ENCODE data around the gene KRT79. TPM values are rescaled to one million over a fixed set of nuclear protein-coding genes. Genes with fewer than 3 reads are reported as not detected.

KRT79 gene
- total and polyA plus RNA-seq, 9 of the 15 experiments (the other 6 are each of a cell fraction or from before 2014, with no cell fraction given) = 0.03 to 2.3 (median 0.23) TPM; not detected in 2

DNA sequence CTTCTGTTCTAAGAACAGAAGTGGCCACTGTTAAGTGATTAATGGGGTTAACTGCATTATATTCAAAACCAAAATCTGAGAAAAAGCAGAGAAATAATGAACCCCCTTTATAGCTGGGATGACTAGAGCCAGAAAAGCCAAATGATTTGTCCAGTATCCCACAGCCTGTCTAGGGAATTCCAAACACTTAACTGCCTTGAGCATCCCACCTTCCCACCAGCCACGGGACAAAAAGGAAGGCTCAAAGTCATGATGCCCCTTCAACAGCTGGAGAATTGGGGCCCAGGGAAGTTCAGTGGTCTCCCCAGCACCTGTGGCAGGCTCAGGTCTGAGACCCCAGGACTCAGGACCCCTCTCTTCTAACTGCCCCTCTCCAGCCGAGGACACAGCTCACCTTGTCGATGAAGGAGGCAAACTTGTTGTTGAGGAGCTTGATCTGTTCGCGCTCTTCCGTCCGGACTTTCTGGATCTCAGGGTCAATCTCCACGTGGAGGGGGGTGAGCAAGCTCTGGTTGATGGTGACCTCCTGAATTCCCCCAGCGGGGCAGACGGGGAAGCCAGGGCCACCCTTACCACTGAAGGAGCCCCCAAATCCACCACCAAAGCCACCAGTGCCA is 20.8 kb downstream of the KRT79 start (continued):
- TF ChIP-seq, protein P1, sequence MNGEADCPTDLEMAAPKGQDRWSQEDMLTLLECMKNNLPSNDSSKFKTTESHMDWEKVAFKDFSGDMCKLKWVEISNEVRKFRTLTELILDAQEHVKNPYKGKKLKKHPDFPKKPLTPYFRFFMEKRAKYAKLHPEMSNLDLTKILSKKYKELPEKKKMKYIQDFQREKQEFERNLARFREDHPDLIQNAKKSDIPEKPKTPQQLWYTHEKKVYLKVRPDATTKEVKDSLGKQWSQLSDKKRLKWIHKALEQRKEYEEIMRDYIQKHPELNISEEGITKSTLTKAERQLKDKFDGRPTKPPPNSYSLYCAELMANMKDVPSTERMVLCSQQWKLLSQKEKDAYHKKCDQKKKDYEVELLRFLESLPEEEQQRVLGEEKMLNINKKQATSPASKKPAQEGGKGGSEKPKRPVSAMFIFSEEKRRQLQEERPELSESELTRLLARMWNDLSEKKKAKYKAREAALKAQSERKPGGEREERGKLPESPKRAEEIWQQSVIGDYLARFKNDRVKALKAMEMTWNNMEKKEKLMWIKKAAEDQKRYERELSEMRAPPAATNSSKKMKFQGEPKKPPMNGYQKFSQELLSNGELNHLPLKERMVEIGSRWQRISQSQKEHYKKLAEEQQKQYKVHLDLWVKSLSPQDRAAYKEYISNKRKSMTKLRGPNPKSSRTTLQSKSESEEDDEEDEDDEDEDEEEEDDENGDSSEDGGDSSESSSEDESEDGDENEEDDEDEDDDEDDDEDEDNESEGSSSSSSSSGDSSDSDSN (IDR thresholded peaks at IDR 0.05; ENCODE audit: borderline replicate concordance in 1 of 2, low read depth in 2 of 2, low read length in 2 of 2) = no peak
- TF ChIP-seq DNMT1 (IDR thresholded peaks at IDR 0.05) (no peak), TEAD4 (IDR thresholded peaks at IDR 0.05; ENCODE audit: low read length) (no peak), TEAD4 (CRISPR knock-in tag; IDR thresholded peaks at IDR 0.05; ENCODE audit: borderline replicate concordance) (no peak), ZNF124 (CRISPR knock-in tag; IDR thresholded peaks at IDR 0.05) (no peak), ZNF583 (CRISPR knock-in tag; IDR thresholded peaks at IDR 0.05) (no peak)

DNA sequence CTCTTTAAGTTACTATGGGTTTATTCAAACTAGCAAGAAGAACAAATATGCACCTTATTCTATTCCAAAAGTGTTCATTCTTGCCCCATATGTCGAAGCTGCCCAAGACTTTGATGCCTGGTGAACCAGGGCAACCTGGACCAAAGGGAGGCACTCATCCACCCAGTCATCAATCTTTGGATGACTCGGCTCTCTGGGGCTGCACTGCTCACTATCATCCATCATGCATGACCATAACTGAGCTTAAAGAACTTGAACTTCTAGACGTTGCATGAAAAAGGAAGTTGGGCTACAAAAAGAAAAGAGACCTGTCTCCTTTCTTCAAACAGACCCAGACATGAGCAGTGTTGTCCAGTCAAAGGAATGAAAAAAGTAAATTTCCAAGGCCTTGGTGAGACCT is 21.4 kb downstream of the KRT79 start:
- Histone ChIP-seq H3K27ac (ENCODE audit: extremely low read depth, low read depth, low read length) (no peak overlapping the region), H3K79me2 (ENCODE audit: control insufficient read depth, insufficient read depth, low read length) (no peaks in the 10 kb centered on the region), H3K9me3 (replicated peaks; ENCODE audit: control insufficient read depth, insufficient read depth, low read depth, low read length) (no peaks in the 10 kb centered on the region), H3K4me2 (ENCODE audit: insufficient read depth, low read length) (no peak overlapping the region), H3K27me3 (ENCODE audit: control insufficient read depth in 2 of 2, insufficient read depth in 2 of 2, low read length in 2 of 2) (peaks cover 28 to 53% of the 10 kb centered on the region in 2 experiments), H2AFZ (ENCODE audit: low read depth, low read length) (no peak overlapping the region), H3K9me1 (ENCODE audit: control insufficient read depth, insufficient read depth, low read length) (peaks cover 2% of the 10 kb centered on the region), H3K9ac (ENCODE audit: insufficient read depth in 1 of 2, low read depth in 2 of 2, low read length in 2 of 2) (no peak overlapping the region), H3K36me3 (ENCODE audit: control insufficient read depth, insufficient read depth, low read length) (no peaks in the 10 kb centered on the region), H3K4me1 (replicated peaks in 1 of 2; ENCODE audit: control insufficient read depth in 2 of 2, insufficient read depth in 2 of 2, low read length in 2 of 2) (no peaks in the 10 kb centered on the region; a peak in 1 of 5 replicates), H3K4me3 (no peak overlapping the region), H4K20me1 (replicated peaks; ENCODE audit: control insufficient read depth, insufficient read depth, low read length) (no peaks in the 10 kb centered on the region; the same call in none of the 2 replicates)
- BruUV-seq (replicated peaks) = no TSS peak
- TF ChIP-seq, protein P2, sequence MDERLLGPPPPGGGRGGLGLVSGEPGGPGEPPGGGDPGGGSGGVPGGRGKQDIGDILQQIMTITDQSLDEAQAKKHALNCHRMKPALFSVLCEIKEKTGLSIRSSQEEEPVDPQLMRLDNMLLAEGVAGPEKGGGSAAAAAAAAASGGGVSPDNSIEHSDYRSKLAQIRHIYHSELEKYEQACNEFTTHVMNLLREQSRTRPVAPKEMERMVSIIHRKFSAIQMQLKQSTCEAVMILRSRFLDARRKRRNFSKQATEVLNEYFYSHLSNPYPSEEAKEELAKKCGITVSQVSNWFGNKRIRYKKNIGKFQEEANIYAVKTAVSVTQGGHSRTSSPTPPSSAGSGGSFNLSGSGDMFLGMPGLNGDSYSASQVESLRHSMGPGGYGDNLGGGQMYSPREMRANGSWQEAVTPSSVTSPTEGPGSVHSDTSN (CRISPR knock-in tag; IDR thresholded peaks at IDR 0.05; ENCODE audit: low read depth) = no peak
- TF ChIP-seq, protein P2 (tag; conservative IDR thresholded peaks at IDR 0.05; ENCODE audit: low read depth) = peak; percentile 84
- no peak for TF ChIP-seq SRSF1 (IDR thresholded peaks at IDR 0.05; ENCODE audit: low read depth, low read length)
- peak; percentile 61 for TF ChIP-seq MEIS2 (IDR thresholded peaks at IDR 0.05; ENCODE audit: partially characterized antibody)
- no peak for TF ChIP-seq HNRNPUL1 (IDR thresholded peaks at IDR 0.05; ENCODE audit: low read length)
- 0 out of 2 replicates have a peak, but pooled peaks have one; percentile 20 for TF ChIP-seq CTBP1 (IDR thresholded peaks at IDR 0.05; ENCODE audit: borderline replicate concordance)
- TF ChIP-seq ZNF217 (CRISPR knock-in tag; IDR thresholded peaks at IDR 0.05) = no peak
- no peak for TF ChIP-seq MAFG (tag; conservative IDR thresholded peaks at IDR 0.05)
- TF ChIP-seq NFE2 (IDR thresholded peaks at IDR 0.05; ENCODE audit: low read depth) = 0 out of 2 replicates have a peak, but pooled peaks have one; percentile 25
- in situ Hi-C loops (cut with MboI) (no loop called here), intact Hi-C loops (cut with micrococcal nuclease) (no loop called here)
- ChIA-PET CTCF (ENCODE audit: low intra/inter-chr PET ratio) (no interaction called here), POLR2A (interaction anchor here (0.7 kb wide), 1 partner anchor 406 kb away, joined by 3 read pairs; no protein-coding TSS in a partner anchor)
- ATAC-seq (no peak), DNase-seq (ENCODE audit: extremely low read depth in 1 of 4, low spot score in 3 of 4) (no peak), FAIRE-seq (no peak)
- 0% methylated on average over 3 of the region's 3 CpGs for WGBS (ENCODE audit: insufficient coverage, low coverage, missing lambda C conversion rate)

Measured in K562 (cell line).